IMR-90 (cell line): Measurements from ENCODE around the gene GPBAR1. TPM values are rescaled to one million over a fixed set of nuclear protein-coding genes. Genes with fewer than 3 reads are reported as not detected.
A peak's percentile ranks its signal among the peaks of the same experiment; 100 is the strongest.

ENCODE experiments used
- ATAC-seq: fragments of 200-7000 bp; cut with Tn5 transposase; 2 replicates; pipeline ENCODE4 v1.9.1; 2020; ENCODE audit warnings: low read depth, mild to moderate bottlenecking, moderate library complexity
- BruUV-seq: library from RNA; stranded (reverse); fragments of 400-500 nt; replicated peaks from 2 replicates; lab custom pipeline; 2021; lab: Mats Ljungman, UMichigan
- CTCF ChIA-PET: fragments of 300-600 bp; formaldehyde crosslinking; extraction: SDS; loops from one replicate; lab custom pipeline; 2021; ENCODE audit warnings: antibody characterized with exemption; lab: Yijun Ruan, JAX
- POLR2A ChIA-PET: fragments of 300-600 bp; sonication (Branson Sonifier 250); formaldehyde crosslinking; loops from one replicate; lab custom pipeline; 2022; ENCODE audit warnings: antibody characterized with exemption; ENCODE audit not compliant: unreplicated experiment; lab: Charles Lee
- DNase-seq: peaks from one replicate; pipeline ENCODE4 v3.0.0; 2013
- H2AFZ ChIP-seq: replicated peaks from 2 replicates; pipeline ENCODE3; 2013; ENCODE audit warnings: low read length, mild to moderate bottlenecking; ENCODE audit not compliant: poor library complexity
- H2AK5ac ChIP-seq: 2 replicates; pipeline ENCODE4 v1.6.1; 2013; ENCODE audit warnings: low read depth, low read length, inconsistent platforms
- H2AK9ac ChIP-seq: replicated peaks from 2 replicates; pipeline ENCODE3; 2013; ENCODE audit warnings: mild to moderate bottlenecking, low read depth, low read length, moderate library complexity; ENCODE audit not compliant: poor library complexity
- H2BK120ac ChIP-seq: 2 replicates; pipeline ENCODE4 v1.6.1; 2013; ENCODE audit warnings: low read depth, low read length, inconsistent platforms
- H2BK15ac ChIP-seq: 3 replicates; pipeline ENCODE4 v1.6.1; 2013; ENCODE audit warnings: low read depth, low read length, inconsistent platforms
- H2BK20ac ChIP-seq: 2 replicates; pipeline ENCODE4 v1.6.1; 2013; ENCODE audit warnings: low read depth, mild to moderate bottlenecking, inconsistent platforms, low read length, moderate library complexity
- H2BK5ac ChIP-seq: 2 replicates; pipeline ENCODE4 v1.6.1; 2013; ENCODE audit warnings: mild to moderate bottlenecking, low read depth, low read length, inconsistent platforms; ENCODE audit not compliant: poor library complexity, severe bottlenecking
- H3K14ac ChIP-seq: replicated peaks from 2 replicates; pipeline ENCODE4 v1.6.1; 2013; ENCODE audit warnings: low read depth, low read length, inconsistent platforms
- H3K18ac ChIP-seq: 2 replicates; pipeline ENCODE4 v1.6.1; 2013; ENCODE audit warnings: low read depth, low read length, control low read depth
- H3K23ac ChIP-seq: 2 replicates; pipeline ENCODE4 v1.6.1; 2013; ENCODE audit warnings: low read depth, low read length, inconsistent platforms
- H3K27ac ChIP-seq: 2 replicates; pipeline ENCODE4 v1.5.1; 2013; ENCODE audit warnings: mild to moderate bottlenecking, control low read depth, low read length; ENCODE audit not compliant: insufficient read depth
- H3K27me3 ChIP-seq: 2 replicates; pipeline ENCODE4 v1.6.1; 2013; ENCODE audit warnings: low read length; ENCODE audit not compliant: control insufficient read depth, insufficient read depth
- H3K36me3 ChIP-seq: 2 replicates; pipeline ENCODE4 v1.6.1; 2013; ENCODE audit warnings: low read length, mixed read lengths; ENCODE audit not compliant: control insufficient read depth, insufficient read depth
- H3K4ac ChIP-seq: 2 replicates; pipeline ENCODE4 v1.6.1; 2013; ENCODE audit warnings: low read depth, low read length, inconsistent platforms
- H3K4me1 ChIP-seq: 2 replicates; pipeline ENCODE4 v1.6.1; 2013; ENCODE audit warnings: low read length, mixed read lengths; ENCODE audit not compliant: control insufficient read depth, insufficient read depth
- H3K4me2 ChIP-seq: 2 replicates; pipeline ENCODE4 v1.6.1; 2013; ENCODE audit warnings: low read depth, mild to moderate bottlenecking, control low read depth, low read length, moderate library complexity
- H3K4me3 ChIP-seq: 2 replicates; pipeline ENCODE4 v1.5.1; 2013; ENCODE audit warnings: low read depth, mild to moderate bottlenecking, control low read depth, low read length, moderate library complexity; ENCODE audit not compliant: insufficient read depth
- H3K56ac ChIP-seq: 2 replicates; pipeline ENCODE4 v1.6.1; 2013; ENCODE audit warnings: low read length, inconsistent platforms; ENCODE audit not compliant: insufficient read depth; ENCODE audit errors: extremely low read depth
- H3K79me1 ChIP-seq, 2 experiments: 2 replicates each; pipeline ENCODE4 v1.6.1; 2013; ENCODE audit warnings: low read length in 2 of 2, inconsistent platforms in 1 of 2, low read depth in 1 of 2
- H3K9ac ChIP-seq: 2 replicates; pipeline ENCODE4 v1.6.1; 2013; ENCODE audit warnings: low read depth, low read length, control low read depth
- H3K9me1 ChIP-seq: 2 replicates; pipeline ENCODE4 v1.6.1; 2013; ENCODE audit warnings: low read length, inconsistent platforms; ENCODE audit not compliant: insufficient read depth
- H3K9me3 ChIP-seq: 2 replicates; pipeline ENCODE4 v1.6.1; 2013; ENCODE audit warnings: low read length; ENCODE audit not compliant: control insufficient read depth, insufficient read depth
- H4K20me1 ChIP-seq: 2 replicates; pipeline ENCODE4 v1.6.1; 2013; ENCODE audit warnings: low read length, inconsistent platforms; ENCODE audit not compliant: insufficient read depth
- H4K5ac ChIP-seq: 2 replicates; pipeline ENCODE4 v1.6.1; 2013; ENCODE audit warnings: mild to moderate bottlenecking, low read depth, low read length, control low read depth
- H4K8ac ChIP-seq, 2 experiments: 2 replicates each; pipeline ENCODE4 v1.6.1; 2013; ENCODE audit warnings: low read depth in 2 of 2, low read length in 2 of 2, control low read depth in 1 of 2, inconsistent platforms in 1 of 2
- H4K91ac ChIP-seq: 2 replicates; pipeline ENCODE4 v1.6.1; 2013; ENCODE audit warnings: low read depth, low read length, inconsistent platforms; ENCODE audit not compliant: insufficient read depth
- BHLHE40 ChIP-seq: fragments of 150-350 bp; IDR thresholded peaks from 2 replicates; pipeline ENCODE4 v1.6.1; 2016; ENCODE audit warnings: mild to moderate bottlenecking, low read depth, low read length
- MAFK ChIP-seq: IDR thresholded peaks from 2 replicates; pipeline ENCODE4 v1.6.1; 2012; ENCODE audit warnings: low read depth, low read length, improper control_type of control experiment
- MAZ ChIP-seq: IDR thresholded peaks from 2 replicates; pipeline ENCODE4 v1.6.1; 2012; ENCODE audit warnings: low read depth, mild to moderate bottlenecking, low read length, improper control_type of control experiment, moderate library complexity, borderline replicate concordance
- NFE2L2 ChIP-seq: fragments of 150-350 bp; IDR thresholded peaks from 2 replicates; pipeline ENCODE4 v1.6.1; 2016; ENCODE audit warnings: low read depth, mild to moderate bottlenecking, low read length
- POLR2A ChIP-seq: IDR thresholded peaks from 2 replicates; pipeline ENCODE4 v1.6.1; 2012; ENCODE audit warnings: mild to moderate bottlenecking, low read depth, low read length
- RAD21 ChIP-seq: IDR thresholded peaks from 2 replicates; pipeline ENCODE4 v1.6.1; 2012; ENCODE audit warnings: low read length, improper control_type of control experiment
- RCOR1 ChIP-seq: IDR thresholded peaks from 2 replicates; pipeline ENCODE4 v1.6.1; 2012; ENCODE audit warnings: mild to moderate bottlenecking, low read length, improper control_type of control experiment; ENCODE audit not compliant: insufficient replicate concordance
- RFX5 ChIP-seq: IDR thresholded peaks from 2 replicates; pipeline ENCODE4 v1.8.0; 2012; ENCODE audit warnings: low read depth, mild to moderate bottlenecking, low read length, moderate library complexity
- SMC3 ChIP-seq: fragments of 150-350 bp; IDR thresholded peaks from 2 replicates; pipeline ENCODE4 v1.6.1; 2016; ENCODE audit warnings: low read depth, mild to moderate bottlenecking, antibody characterized with exemption, low read length, moderate library complexity
- USF2 ChIP-seq: fragments of 150-350 bp; IDR thresholded peaks from 2 replicates; pipeline ENCODE4 v1.6.1; 2017; ENCODE audit warnings: mild to moderate bottlenecking, antibody characterized with exemption, low read length, low read depth
- WGBS, 2 experiments: methylation state at CpG; one replicate each; pipeline versions ENCODE4 v1.1.5 to v1.1.7; 2013; ENCODE audit warnings: missing lambda C conversion rate in 2 of 2; ENCODE audit not compliant: insufficient read length in 1 of 2; ENCODE audit errors: extremely low coverage in 2 of 2; 5-methylcytosine and 5-hydroxymethylcytosine counted together
- dilution Hi-C: fragments of 300-500 bp; cut with HindIII; formaldehyde crosslinking; loops from one replicate; pipeline ENCODE4 v1.14.3; 2018; ENCODE audit warnings: low sequenced_read_pairs; ENCODE audit not compliant: unreplicated experiment
- in situ Hi-C: fragments of 300-500 bp; cut with MboI; formaldehyde crosslinking; loops from 3 replicates; pipeline ENCODE4 v1.14.3; 2019; ENCODE audit warnings: low sequenced_read_pairs, inconsistent platforms, mixed read lengths
- intact Hi-C: fragments of 100-400 bp; cut with micrococcal nuclease; formaldehyde crosslinking; loops from 2 replicates; pipeline ENCODE4 v1.10.0; 2022
- polyA plus RNA-seq, 3 experiments: library from polyadenylated mRNA; depleted of rRNA; stranded (reverse); fragments of >200 nt; gene quantifications; 2 replicates each; pipeline ENCODE4 v1.2.3, GENCODE V29; 2012; ENCODE audit warnings: low replicate concordance in 1 of 3
- total RNA-seq: library from RNA; depleted of rRNA; stranded (reverse); fragments of >200 nt; gene quantifications from 2 replicates; pipeline ENCODE4 v1.2.3, GENCODE V29; 2012

GPBAR1 gene
- total and polyA plus RNA-seq, 2 of the 4 experiments (the other 2 are of a cell fraction) = under 0.01 to 0.21 TPM

DNA sequence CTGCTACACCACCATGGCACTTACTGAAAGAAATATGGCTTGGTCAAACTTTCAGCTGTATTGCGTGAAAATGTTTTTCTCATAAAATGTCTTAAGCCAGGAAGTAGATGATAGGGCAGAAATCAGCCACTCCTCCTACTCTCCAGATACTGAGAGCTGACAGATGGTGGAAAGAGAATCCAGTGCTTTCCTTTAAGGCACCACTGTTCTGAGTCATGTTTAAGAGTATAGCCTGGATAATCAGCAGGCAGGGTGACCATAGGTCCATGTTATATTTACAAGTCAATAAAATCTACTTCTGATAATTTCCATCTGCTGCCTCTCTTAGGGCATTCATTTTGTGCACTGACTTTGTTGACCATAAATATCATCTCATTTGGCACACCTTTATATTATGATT, 21.9 kb upstream of the GPBAR1 start:
- Histone ChIP-seq H2AFZ (no peak overlapping the region), H3K4me2 (no peak overlapping the region), H3K9me1 (no peaks in the 10 kb centered on the region; the same call in 1 of the 2 replicates), H3K9me3 (no peaks in the 10 kb centered on the region), H3K4me3 (no peak overlapping the region), H3K56ac (no peak overlapping the region), H3K27ac (no peak overlapping the region), H4K91ac (no peak overlapping the region), H3K79me1 (peaks cover 40 to 59% of the 10 kb centered on the region in 2 experiments), H4K8ac (no peak overlapping the region), H2BK120ac (no peak overlapping the region), H3K9ac (no peak overlapping the region), H4K20me1 (peaks cover 2% of the 10 kb centered on the region; the same call in 1 of the 2 replicates), H2BK5ac (no peak overlapping the region), H2BK20ac (no peak overlapping the region), H3K14ac (no peak overlapping the region), H3K18ac (no peak overlapping the region), H2BK15ac (no peak overlapping the region), H3K4ac (no peak overlapping the region), H4K5ac (no peak overlapping the region), H3K23ac (no peak overlapping the region), H2AK9ac (no peak overlapping the region), H3K4me1 (no peaks in the 10 kb centered on the region), H3K27me3 (no peaks in the 10 kb centered on the region), H2AK5ac (no peak overlapping the region), H3K36me3 (peaks cover 65% of the 10 kb centered on the region)
- ChIA-PET CTCF (no interaction called here), POLR2A (no interaction called here)
- intact Hi-C loops (no loop called here), in situ Hi-C loops (no loop called here), dilution Hi-C loops (no loop called here)
- ATAC-seq (peak; percentile 29; the same call in 1 of the 2 replicates), DNase-seq (no peak)
- BruUV-seq = no TSS peak
- no CpG with 5 or more reads among the region's 1 CpG for whole genome bisulfite sequencing, 2 experiments
- no peak for TF ChIP-seq USF2
- no peak for TF ChIP-seq POLR2A
- no peak for TF ChIP-seq RCOR1
- TF ChIP-seq SMC3 = no peak
- no peak for TF ChIP-seq MAZ
- TF ChIP-seq BHLHE40 = no peak
- TF ChIP-seq RFX5 = no peak
- no peak for TF ChIP-seq RAD21
- no peak for TF ChIP-seq NFE2L2
- no peak for TF ChIP-seq MAFK
